Cardiac muscle cell (in vitro differentiated cells and primary cell): ENCODE data around the gene NEGR1. TPM values are rescaled to one million over a fixed set of nuclear protein-coding genes. Genes with fewer than 3 reads are reported as not detected.

Source experiments
- DNase-seq, 2 donors: peaks; one replicate each; pipeline versions ENCODE4 v3.0.0 to v3.0.0-alpha.2; 2010 to 2017; ENCODE audit warnings: low read depth in 1 of 2, low spot score in 1 of 2
- H3K27ac ChIP-seq: fragments of 200-600 bp; sonication (generic); 2 replicates; pipeline ENCODE4 v1.5.1; 2016
- H3K27me3 ChIP-seq: fragments of 200-600 bp; sonication (generic); 2 replicates; pipeline ENCODE4 v1.6.0; 2016; ENCODE audit warnings: control low read depth
- H3K36me3 ChIP-seq: fragments of 200-600 bp; sonication (generic); 2 replicates; pipeline ENCODE4 v1.5.1; 2016; ENCODE audit warnings: control low read depth
- H3K4me1 ChIP-seq: fragments of 200-600 bp; sonication (generic); 2 replicates; pipeline ENCODE4 v1.8.1; 2017; ENCODE audit warnings: low read depth, mild to moderate bottlenecking, mixed run types
- H3K4me3 ChIP-seq: fragments of 200-600 bp; sonication (generic); 2 replicates; pipeline ENCODE4 v1.5.1; 2016; ENCODE audit warnings: mild to moderate bottlenecking
- H3K9me3 ChIP-seq: fragments of 200-600 bp; sonication (generic); 2 replicates; pipeline ENCODE4 v1.5.1; 2017; ENCODE audit warnings: low read depth, mild to moderate bottlenecking, control low read depth
- polyA plus RNA-seq: library from polyadenylated mRNA; unstranded; fragments of >200 nt; fragmentation: Nextera tagmentation; extraction: Ambion mirVana; gene quantifications from 2 replicates; pipeline ENCODE4 v1.2.1, GENCODE V29; 2016
- total RNA-seq: library from RNA; depleted of rRNA; stranded (reverse); fragments of >200 nt; gene quantifications from 2 replicates; pipeline ENCODE4 v1.2.3, GENCODE V29; 2016
- TF ChIP-seq, protein P1 (sequence below): IDR thresholded peaks from 2 replicates; pipeline ENCODE4 v1.5.1; 2012; ENCODE audit warnings: low read depth, mild to moderate bottlenecking, low read length

NEGR1 gene
- total and polyA plus RNA-seq, 2 experiments from 2014 or later, result 0.06 to 0.20 TPM

DNA sequence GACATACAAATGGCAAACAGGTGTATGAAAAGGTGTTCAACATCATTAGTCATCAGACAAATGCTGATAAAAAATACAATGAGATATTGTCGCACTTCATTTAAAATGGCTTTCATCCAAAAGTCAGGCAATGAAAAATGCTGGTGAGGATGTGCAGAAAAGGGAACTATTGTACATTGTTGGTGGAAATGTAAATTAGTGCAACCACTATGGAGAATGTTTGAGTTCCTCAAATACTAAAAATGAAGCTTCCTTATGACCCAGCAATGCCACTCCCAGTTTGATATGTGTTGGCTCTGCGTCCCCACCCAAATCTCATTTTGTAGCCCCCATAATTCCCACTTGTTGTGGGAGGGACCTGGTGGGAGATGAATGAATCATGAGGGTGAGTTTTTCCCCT, 891.8 kb downstream of the NEGR1 start:
- Histone ChIP-seq H3K9me3 (no peaks in the 10 kb centered on the region), H3K27me3 (no peaks in the 10 kb centered on the region), H3K36me3 (no peaks in the 10 kb centered on the region), H3K4me1 (no peaks in the 10 kb centered on the region), H3K4me3 (no peak overlapping the region), H3K27ac (no peak overlapping the region)
- TF ChIP-seq, protein P1, sequence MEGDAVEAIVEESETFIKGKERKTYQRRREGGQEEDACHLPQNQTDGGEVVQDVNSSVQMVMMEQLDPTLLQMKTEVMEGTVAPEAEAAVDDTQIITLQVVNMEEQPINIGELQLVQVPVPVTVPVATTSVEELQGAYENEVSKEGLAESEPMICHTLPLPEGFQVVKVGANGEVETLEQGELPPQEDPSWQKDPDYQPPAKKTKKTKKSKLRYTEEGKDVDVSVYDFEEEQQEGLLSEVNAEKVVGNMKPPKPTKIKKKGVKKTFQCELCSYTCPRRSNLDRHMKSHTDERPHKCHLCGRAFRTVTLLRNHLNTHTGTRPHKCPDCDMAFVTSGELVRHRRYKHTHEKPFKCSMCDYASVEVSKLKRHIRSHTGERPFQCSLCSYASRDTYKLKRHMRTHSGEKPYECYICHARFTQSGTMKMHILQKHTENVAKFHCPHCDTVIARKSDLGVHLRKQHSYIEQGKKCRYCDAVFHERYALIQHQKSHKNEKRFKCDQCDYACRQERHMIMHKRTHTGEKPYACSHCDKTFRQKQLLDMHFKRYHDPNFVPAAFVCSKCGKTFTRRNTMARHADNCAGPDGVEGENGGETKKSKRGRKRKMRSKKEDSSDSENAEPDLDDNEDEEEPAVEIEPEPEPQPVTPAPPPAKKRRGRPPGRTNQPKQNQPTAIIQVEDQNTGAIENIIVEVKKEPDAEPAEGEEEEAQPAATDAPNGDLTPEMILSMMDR, result no peak
- no peak for DNase-seq

DNA sequence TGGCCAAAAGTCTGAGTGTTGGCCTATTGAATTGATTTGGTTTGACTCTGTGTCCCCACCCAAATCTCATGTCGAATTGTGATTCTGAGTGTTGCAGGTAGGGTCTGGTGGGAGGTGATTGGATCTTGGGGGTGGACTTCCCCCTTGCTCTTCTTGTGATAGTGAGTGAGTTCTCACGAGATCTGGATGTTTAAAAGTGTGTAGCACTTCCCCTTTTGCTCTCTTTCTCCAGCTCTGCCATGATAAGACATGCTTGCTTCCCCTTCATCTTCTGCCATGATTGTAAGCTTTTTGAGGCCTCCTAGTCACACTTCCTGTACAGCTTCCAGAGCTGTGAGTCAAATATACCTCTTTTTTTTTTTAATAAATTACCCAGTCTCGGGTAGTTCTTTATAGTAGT, 904.5 kb downstream of the NEGR1 start:
- Histone ChIP-seq H3K9me3 (no peaks in the 10 kb centered on the region), H3K4me3 (no peak overlapping the region), H3K27me3 (no peaks in the 10 kb centered on the region), H3K36me3 (no peaks in the 10 kb centered on the region), H3K27ac (no peak overlapping the region), H3K4me1 (no peaks in the 10 kb centered on the region)
- no peak for DNase-seq
- TF ChIP-seq, protein P1, result no peak

DNA sequence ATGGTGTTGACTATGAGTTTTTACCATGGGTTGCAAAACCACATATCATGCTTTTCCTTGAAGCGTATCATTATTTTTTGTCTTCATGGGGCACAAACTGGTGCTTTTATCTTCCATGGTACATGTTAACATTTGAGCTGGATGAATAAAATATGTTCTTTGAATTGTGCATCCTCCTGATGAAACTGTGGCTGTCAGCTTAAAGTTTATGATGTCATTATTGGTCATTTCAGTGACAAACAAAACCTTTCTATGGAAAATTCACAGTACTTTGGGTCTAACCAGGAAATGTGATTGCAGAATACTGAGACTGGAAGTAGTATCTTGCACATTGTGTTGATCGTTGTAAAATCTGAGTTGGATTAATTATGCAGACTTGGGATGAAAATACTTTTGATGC, 909.8 kb downstream of the NEGR1 start:
- Histone ChIP-seq H3K27ac (no peak overlapping the region), H3K27me3 (no peaks in the 10 kb centered on the region), H3K4me3 (no peak overlapping the region), H3K9me3 (no peaks in the 10 kb centered on the region), H3K4me1 (no peaks in the 10 kb centered on the region), H3K36me3 (no peaks in the 10 kb centered on the region)
- TF ChIP-seq, protein P1, result no peak
- no peak for DNase-seq

DNA sequence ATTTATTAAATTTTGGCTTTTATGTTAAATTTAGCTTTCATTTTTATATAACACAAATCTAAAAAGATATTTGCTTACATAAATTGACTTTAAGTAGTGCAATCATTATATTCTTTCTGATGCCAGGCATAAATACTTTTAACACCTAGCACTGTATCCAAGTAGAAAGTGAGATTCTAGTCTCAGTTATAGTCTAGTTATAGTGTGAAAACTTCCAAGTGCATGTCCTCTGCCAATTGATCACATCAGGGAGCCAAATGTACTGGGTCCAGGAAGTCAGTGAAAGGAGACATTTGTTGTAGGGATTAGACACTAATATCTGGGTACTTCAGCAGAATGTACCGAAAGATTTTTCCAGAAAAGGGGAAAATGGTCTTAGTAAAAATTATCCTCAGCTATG, 910.8 kb downstream of the NEGR1 start:
- H3K4me3 ChIP-seq, result no peak overlapping the region
- no peaks in the 10 kb centered on the region for H3K9me3 ChIP-seq
- TF ChIP-seq, protein P1, result no peak
- H3K27ac ChIP-seq, result no peak overlapping the region
- H3K4me1 ChIP-seq, result no peaks in the 10 kb centered on the region
- no peak for DNase-seq
- H3K36me3 ChIP-seq, result no peaks in the 10 kb centered on the region
- no peaks in the 10 kb centered on the region for H3K27me3 ChIP-seq

DNA sequence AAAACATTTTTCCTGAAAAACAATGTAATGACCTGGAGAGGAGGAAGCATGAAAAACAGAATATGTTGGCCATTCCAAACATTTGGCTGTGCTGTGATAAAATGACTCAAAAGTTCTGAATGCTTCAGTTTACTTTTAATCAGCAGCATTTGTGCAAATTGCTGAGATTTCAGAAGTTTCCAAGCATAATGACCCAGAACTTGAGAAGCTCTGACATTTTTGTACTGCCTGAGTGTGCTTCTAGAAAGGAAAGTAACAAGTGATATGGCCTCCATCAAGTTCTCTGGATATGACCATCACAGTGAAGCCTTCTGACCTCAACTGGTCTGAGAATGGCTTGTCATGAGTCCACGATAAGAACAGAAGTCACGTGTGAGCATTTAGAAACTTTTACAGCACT, 918.1 kb downstream of the NEGR1 start:
- DNase-seq, result peak in 1 of 2 donors; percentile 38
- H3K4me3 ChIP-seq, result no peak overlapping the region
- no peak overlapping the region for H3K27ac ChIP-seq
- TF ChIP-seq, protein P1, result no peak
- H3K27me3 ChIP-seq, result no peaks in the 10 kb centered on the region
- no peaks in the 10 kb centered on the region for H3K4me1 ChIP-seq
- no peaks in the 10 kb centered on the region for H3K9me3 ChIP-seq
- H3K36me3 ChIP-seq, result no peaks in the 10 kb centered on the region

DNA sequence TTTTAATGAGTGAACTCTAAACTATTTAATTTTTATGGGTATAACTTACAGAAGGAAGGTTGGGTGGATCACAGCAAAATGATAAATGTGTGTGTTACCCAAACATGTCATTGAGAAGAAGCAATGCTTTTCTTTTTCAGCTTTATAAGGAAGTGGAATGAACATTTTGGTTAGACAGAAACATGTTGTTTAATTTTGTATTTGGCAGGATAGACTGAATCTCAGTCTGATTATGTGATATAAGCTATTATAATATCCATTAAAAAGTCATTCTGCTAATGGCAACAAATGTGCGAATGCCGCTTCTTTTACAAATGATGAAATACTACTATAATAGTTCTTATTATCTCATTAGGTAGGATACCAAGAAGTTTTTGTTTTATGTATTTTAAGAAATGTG, 919.6 kb downstream of the NEGR1 start:
- no peak overlapping the region for H3K4me3 ChIP-seq
- DNase-seq, result no peak
- no peaks in the 10 kb centered on the region for H3K4me1 ChIP-seq
- no peak overlapping the region for H3K27ac ChIP-seq
- no peaks in the 10 kb centered on the region for H3K36me3 ChIP-seq
- no peaks in the 10 kb centered on the region for H3K9me3 ChIP-seq
- H3K27me3 ChIP-seq, result no peaks in the 10 kb centered on the region
- TF ChIP-seq, protein P1, result no peak
